Measurements from ENCODE around the gene IDUA. TPM values are rescaled to one million over a fixed set of nuclear protein-coding genes. Genes with fewer than 3 reads are reported as not detected.

The IDUA gene
- total RNA-seq, 3 donors from 2014 or later (not counting 1 experiment from before 2014, with no cell fraction given): 38.7 to 43.6 (median 43.0) TPM

GRCh38 chr4:1012034-1012739 lies 25.3 kb downstream of the IDUA start:
- Mint-ChIP-seq H3K36me3 (no peaks in the 10 kb centered on the region), H3K27me3 (ENCODE audit: low read depth in 2 of 2) (peaks cover 11 to 14% of the 10 kb centered on the region in 2 donors), H3K4me1 (peaks cover 7 to 15% of the 10 kb centered on the region in 2 donors), H3K4me3 (peak overlapping the region; percentile 56), H3K9me3 (no peaks in the 10 kb centered on the region), H3K27ac (no peak overlapping the region)
- DNase-seq (peak; percentile 38 to 59), ATAC-seq (peak in 1 of 3 donors; percentile 4)
- intact Hi-C loops (cut with micrococcal nuclease): loop anchor here (5.0 kb wide), 1 partner anchor 40 kb away; the partner anchor contains the start of gene DGKQ
- under 1% methylated on average over 67 of the region's 69 CpGs for WGBS (ENCODE audit: insufficient coverage)
- no peaks in the 10 kb centered on the region for H3K27me3 ChIP-seq (ENCODE audit: control insufficient read depth, insufficient read depth, low read length)
- peak overlapping the region; percentile 32 for H3K4me3 ChIP-seq (ENCODE audit: low read length)
- no peaks in the 10 kb centered on the region for H3K9me3 ChIP-seq (ENCODE audit: control insufficient read depth, insufficient read depth, low read length)
- no peak for TF ChIP-seq CTCF (IDR thresholded peaks at IDR 0.05)
- H3K27ac ChIP-seq (ENCODE audit: low read length): no peak overlapping the region
- peaks cover 30% of the 10 kb centered on the region for H3K4me1 ChIP-seq (ENCODE audit: control insufficient read depth, insufficient read depth, low read length)
- H3K36me3 ChIP-seq (ENCODE audit: control insufficient read depth, insufficient read depth, low read length): no peaks in the 10 kb centered on the region

- WGBS (ENCODE audit: insufficient coverage): 98% methylated on average over 43 of the region's 43 CpGs
- Mint-ChIP-seq H3K36me3 (no peaks in the 10 kb centered on the region), H3K27me3 (ENCODE audit: low read depth in 2 of 2) (peaks cover 5 to 7% of the 10 kb centered on the region in 2 donors), H3K9me3 (no peaks in the 10 kb centered on the region), H3K4me3 (peak overlapping the region; percentile 31), H3K4me1 (peaks cover 7 to 15% of the 10 kb centered on the region in 2 donors), H3K27ac (no peak overlapping the region)
- no peak for ATAC-seq
- DNase-seq: no peak
- no peaks in the 10 kb centered on the region for H3K27me3 ChIP-seq (ENCODE audit: control insufficient read depth, insufficient read depth, low read length)
- H3K4me3 ChIP-seq (ENCODE audit: low read length): no peak overlapping the region
- intact Hi-C loops (cut with micrococcal nuclease): loop anchor here (5.0 kb wide), 1 partner anchor 41 kb away; the partner anchor contains the start of gene DGKQ
- no peak for TF ChIP-seq CTCF (IDR thresholded peaks at IDR 0.05)
- peaks cover 30% of the 10 kb centered on the region for H3K4me1 ChIP-seq (ENCODE audit: control insufficient read depth, insufficient read depth, low read length)
- H3K27ac ChIP-seq (ENCODE audit: low read length): no peak overlapping the region
- no peaks in the 10 kb centered on the region for H3K9me3 ChIP-seq (ENCODE audit: control insufficient read depth, insufficient read depth, low read length)
- H3K36me3 ChIP-seq (ENCODE audit: control insufficient read depth, insufficient read depth, low read length): no peaks in the 10 kb centered on the region
Measured at GRCh38 chr4:1013225-1014073, 26.6 kb downstream of the IDUA start.

- WGBS (ENCODE audit: insufficient coverage): 95% methylated on average over 36 of the region's 36 CpGs
- Mint-ChIP-seq H3K9me3 (no peaks in the 10 kb centered on the region), H3K4me3 (peak overlapping the region; percentile 31), H3K27me3 (ENCODE audit: low read depth in 2 of 2) (no peaks in the 10 kb centered on the region), H3K27ac (no peak overlapping the region), H3K36me3 (no peaks in the 10 kb centered on the region), H3K4me1 (peaks cover 0 to 7% of the 10 kb centered on the region in 2 donors)
- no peaks in the 10 kb centered on the region for H3K9me3 ChIP-seq (ENCODE audit: control insufficient read depth, insufficient read depth, low read length)
- DNase-seq: no peak
- H3K36me3 ChIP-seq (ENCODE audit: control insufficient read depth, insufficient read depth, low read length): no peaks in the 10 kb centered on the region
- intact Hi-C loops (cut with micrococcal nuclease): loop anchor here (5.0 kb wide), 1 partner anchor 42 kb away; the partner anchor contains the start of gene DGKQ
- peaks cover 21% of the 10 kb centered on the region for H3K4me1 ChIP-seq (ENCODE audit: control insufficient read depth, insufficient read depth, low read length)
- ATAC-seq: no peak
- H3K27me3 ChIP-seq (ENCODE audit: control insufficient read depth, insufficient read depth, low read length): no peaks in the 10 kb centered on the region
- no peak overlapping the region for H3K4me3 ChIP-seq (ENCODE audit: low read length)
- no peak overlapping the region for H3K27ac ChIP-seq (ENCODE audit: low read length)
- TF ChIP-seq CTCF (IDR thresholded peaks at IDR 0.05): no peak
Measured at GRCh38 chr4:1014291-1015167, 27.7 kb downstream of the IDUA start.
